GM19438 (cell line): ENCODE data around the gene WBP2.

ENCODE experiments used
- ATAC-seq: cut with Tn5 transposase; IDR thresholded peaks from one replicate; pipeline ENCODE4 v1.9.1; 2021; ENCODE audit warnings: low read depth; ENCODE audit not compliant: unreplicated experiment

WBP2 gene

DNA sequence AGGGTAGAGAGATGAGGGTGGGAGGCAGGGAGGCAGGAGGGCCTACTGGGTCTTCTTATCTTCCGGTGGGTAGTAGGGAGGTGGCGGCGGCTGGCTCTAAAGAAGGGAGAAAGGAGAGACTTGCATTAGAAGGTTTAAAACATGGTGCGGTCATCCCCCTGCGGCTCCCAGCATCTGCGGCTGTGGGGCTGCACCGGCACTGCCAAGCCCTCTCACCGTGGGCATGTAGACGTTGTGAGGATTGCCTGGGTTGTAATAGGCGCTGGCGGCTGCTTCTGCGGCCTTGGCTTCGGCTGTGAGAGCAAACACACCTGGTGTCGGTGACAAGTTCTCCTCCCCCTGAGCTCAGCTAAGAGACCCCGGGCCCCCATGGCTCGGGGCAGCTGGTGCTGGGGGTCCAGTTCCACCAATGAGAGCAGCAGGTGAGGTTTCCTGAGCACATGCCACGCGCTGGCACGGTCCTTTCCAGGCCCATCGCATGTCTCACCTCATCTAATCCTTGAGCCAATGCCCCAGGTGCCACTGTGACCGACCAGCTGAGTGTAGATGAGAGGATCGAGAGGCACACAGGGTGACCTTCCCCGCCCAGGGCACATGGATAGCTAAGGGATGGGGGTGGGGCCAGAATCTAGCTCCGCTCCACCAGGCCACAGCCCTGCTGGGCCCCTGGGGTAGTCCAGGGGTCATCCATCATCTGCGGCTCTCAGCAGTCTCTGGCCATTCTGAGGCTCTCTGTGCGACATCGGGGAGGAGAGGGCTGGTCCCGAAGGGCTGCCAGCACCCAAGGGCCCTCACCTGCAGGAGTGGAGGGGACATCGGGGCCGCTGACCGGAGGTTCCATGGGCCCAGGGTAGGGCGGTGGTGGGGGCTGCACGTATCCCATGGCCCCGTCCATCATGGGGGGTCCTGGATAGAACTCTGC is 8.2 kb downstream of the WBP2 start:
- no peak for ATAC-seq

DNA sequence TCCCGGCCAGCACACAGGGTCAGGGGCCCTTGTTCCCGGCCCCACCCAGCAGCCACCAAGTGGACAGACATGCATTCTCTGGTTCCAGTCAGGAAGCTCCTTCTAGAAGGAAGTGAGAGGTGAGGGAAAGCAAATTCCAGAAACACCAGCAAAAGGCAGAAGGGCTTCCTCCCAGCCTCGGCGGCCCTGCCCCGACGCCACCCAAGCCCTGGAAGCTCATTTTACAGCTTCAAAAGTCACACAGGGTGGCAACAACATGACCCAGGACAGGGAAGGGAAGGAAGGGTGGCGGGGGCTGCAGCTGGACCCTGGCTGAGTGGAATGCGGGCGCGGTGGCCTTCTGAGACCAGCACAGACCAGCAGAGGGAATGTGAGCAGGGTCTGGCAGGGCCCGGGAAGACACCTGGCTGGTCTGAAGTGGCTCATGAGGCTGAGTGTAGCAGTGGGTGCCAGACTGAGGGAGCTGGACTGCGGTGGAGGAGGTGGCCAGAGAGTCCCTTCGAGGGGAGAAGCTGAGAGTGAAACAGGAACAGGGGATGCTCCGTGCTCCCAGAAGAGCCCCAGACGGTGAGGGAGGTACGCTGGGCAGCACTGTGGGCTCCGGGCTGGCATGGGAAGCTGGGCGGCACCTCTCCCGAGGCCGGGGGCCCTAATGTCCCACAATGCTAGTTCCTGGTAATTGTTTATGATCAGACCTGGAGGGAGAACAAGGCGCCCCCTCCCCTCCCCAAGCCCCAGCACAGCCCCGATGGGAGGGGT is 9.0 kb downstream of the WBP2 start:
- no peak for ATAC-seq

DNA sequence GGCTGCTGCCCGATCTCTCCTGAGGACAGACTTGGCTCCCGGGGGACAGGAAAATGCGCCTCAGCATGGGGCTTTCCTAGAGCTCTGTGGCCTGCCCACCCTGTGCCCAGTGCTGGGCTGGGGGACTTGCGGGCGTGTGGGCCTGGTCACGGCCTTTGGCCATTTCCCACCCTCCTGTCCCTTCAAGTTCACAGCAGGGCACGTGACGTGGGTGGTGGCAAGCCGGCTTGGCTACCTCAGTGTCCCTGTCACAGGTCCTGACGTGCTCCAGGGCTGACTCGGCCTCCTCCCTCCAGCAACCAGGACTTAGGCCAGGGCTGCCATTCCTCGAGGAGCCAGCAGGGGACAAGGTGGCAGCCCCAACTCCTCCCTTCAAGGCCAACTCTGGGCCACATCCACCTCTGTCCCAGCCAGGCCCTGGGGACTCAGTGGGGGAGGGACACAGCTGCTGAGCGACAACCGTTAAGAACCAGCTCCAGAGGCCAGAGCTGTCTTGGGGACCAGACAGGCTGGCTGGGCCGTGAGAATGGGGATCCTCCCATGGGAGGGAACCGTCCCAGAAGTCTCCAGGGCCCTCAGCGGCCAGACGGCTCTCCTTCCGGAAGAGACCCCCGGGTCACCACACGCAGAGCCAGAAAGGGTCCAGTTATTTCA is 9.9 kb downstream of the WBP2 start:
- peak; percentile 75 for ATAC-seq

DNA sequence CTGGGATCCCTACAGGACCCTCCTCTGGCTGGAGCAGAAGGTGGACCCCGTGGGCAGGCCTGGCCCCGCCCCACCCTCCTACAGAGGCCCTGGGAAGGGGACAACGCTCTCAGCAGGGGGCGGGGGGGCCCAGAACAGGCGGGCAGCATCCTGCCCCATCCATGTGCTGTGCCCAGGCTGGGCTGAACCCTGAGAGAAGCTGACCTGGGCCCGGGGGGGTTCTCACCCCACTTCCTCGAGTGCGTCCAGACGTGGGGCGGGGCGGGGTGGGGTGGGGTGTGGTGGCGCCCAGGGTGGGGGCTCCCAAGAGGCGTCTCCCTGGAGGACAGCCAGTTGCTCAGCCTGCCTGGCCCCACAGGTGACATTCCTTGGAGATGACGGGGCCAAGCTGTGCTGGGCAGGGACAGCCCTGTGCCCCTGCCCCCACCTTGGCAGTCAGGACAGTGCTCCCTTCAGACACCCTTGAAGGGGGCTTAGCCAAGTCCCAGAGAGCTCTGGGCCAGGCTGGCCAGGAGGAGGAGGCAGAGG is 10.5 kb downstream of the WBP2 start:
- ATAC-seq: no peak

DNA sequence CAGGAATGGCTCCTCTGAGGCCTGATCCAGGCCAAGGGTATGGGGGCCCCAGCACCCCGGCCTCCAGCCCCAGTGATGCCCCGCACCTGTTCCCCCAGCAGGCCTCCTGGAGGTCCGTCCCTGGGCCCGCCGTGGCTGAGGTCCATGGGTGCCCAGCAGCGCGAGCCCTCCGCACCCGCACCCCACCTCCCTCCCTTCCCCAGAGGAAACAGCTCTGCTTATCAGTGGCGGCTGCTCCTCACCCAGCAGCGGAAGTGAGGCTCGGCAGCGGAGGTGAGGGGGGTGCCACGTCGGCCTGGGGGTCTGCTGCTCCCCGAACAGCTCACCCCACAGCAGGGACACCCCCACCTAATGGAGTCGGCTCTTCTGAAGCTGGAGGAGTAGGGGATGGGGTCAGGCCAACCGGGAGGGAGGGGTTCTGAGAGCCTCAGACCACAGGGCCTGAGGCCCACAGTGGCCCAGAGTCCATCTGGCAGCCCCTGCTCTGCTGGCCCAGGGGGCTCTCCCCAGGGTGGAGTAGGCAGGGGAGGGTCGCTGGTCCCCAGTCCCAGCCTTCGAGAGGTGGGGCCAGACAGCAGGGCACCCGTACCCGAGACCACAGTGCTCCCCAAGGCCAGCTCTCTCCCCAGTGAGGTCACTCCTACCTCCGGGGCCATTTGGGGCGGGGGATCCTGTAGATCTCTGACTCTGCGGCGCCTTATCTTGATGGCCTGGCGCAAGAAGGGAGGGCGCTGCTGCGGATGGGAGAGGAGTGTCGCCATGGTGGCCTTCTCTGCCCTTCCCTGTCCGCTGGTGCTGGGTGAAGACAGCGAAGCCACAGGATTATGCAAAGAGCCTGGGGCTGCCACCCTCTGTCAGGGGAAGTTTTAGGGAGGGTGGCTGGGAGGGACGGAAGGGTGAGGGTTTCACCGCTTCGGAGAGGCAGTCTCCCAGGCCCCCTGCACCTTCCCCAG is 11.3 kb downstream of the WBP2 start, which contains the start of gene UNC13D:
Gene UNC13D (minus strand): TSS at position 828 of the 953 bp plus-strand sequence. CDS start 67 bp downstream, at position 761.
- ATAC-seq: no peak

- no peak for ATAC-seq
These were observed 12.1 kb downstream of the WBP2 start for GRCh38 chr17:75842963-75843576.

DNA sequence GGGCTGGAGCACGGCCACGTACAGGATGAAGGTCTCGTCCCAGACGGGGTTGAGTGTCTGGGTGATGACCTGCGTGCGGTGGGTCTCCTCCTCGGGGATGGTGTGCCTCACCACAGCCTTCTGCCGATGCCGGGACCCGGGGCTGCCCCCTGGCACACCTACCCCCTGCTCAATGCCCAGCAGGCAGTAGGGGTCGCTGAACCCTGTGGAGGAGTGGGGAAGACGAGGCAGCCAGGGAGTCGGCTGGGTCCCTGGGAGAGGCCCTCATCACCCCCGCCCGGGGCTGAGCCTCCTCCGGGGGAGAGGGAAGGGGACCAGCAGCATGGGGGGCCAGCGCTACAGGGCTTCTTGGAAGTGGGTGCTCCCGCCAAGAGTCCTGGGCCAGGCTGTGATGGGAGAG is 12.7 kb downstream of the WBP2 start:
- no peak for ATAC-seq

GRCh38 chr17:75840799-75841164 is 14.4 kb downstream of the WBP2 start:
- no peak for ATAC-seq

DNA sequence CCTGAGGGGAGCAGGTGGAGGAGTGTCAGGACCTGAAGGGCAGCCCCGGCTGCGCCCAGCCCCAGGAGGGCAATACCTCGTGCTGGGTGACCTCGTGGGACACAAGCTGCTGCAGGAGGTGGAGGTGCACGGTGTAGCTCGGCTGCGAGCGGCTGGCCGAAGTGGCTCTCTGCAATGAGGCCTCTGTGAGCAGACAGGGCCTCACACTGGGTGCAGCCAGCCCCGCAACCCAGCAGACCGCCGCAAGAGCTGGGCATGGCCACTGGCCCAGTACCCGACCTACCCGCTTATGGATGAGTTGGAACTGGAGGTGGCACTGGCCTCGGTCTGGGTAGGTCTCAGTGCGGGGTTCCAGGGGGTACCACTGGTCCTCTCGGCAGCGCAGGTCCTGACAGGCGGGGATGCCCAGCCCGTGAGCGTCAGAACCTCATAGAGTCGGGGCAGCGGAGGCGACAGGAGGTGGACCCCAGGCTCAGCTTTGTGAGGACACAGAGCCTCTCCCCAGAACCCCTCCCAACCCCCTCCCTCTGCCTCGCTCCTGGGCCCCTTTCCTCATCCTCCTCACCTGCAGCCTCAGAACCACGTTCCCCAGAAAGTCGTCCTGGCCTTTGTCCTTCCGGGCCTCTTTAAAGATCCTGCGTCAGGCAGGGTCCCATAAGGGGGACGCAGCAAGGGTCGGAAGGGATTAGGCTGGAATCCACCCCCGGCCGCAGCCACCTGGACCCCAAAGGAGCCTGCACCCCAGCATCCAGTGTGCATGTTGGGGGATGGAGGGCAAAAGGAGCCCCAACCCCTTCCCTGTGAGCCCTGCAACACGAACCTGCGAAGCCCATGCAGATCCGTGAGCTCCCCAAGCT is 15.0 kb downstream of the WBP2 start:
- no peak for ATAC-seq

DNA sequence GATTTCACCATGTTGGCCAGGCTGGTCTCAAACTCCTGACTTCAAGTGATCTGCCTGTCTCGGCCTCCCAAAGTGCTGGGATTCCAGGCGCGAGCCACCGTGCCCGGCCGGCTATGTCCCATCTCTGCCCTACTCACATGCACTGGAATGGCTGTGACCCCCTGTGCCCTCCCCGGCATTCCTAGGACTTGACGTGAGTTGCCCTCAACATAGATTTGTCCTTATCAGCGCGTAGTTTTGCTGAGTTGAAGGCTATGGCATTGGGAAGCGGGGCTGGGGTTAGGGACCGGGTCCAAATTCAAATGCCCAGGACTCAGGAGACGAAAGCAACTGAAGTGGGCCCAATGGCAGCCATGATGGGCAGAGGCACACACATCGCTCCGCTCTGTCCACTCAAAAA is 16.7 kb downstream of the WBP2 start:
- no peak for ATAC-seq

DNA sequence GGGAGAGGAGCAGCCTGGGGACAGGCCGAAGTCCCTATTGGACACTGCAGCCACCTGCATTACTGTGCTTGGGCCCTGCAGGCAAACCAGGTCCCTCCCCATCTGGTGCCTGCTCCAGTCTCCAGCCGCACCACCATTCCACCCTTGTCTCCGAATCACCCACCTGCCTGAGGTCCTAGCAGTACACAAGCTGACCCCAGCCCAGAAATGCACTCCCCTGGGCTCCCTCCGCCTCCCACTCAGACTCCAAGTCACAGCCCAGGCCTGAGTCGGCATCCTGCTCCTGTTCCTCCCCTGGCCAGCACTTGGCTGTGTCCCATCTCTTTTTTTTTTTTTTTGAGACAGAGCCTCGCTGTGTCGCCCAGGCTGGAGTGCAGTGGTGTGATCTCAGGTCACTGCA is 17.2 kb downstream of the WBP2 start:
- no peak for ATAC-seq

GRCh38 chr17:75836605-75837004 is 18.5 kb downstream of the WBP2 start:
- no peak for ATAC-seq

DNA sequence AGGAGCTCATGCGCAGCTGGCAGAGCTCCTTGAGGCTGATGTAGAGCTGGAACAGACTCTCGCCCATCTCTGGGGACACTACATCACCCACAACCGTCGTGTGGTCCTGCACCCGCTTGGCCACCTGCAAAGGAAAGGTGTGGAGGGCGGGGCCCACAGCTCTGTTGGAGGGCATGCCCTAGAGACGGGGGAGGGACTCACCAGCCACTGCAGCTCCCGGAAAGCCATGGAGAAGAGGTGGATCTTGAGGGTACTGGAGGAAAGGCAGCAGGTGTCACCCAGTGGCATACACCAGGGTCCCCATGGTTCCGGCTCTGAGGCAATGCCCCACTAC is 19.5 kb downstream of the WBP2 start:
- ATAC-seq: no peak

- no peak for ATAC-seq
These were observed 20.0 kb downstream of the WBP2 start for GRCh38 chr17:75834928-75835653.

- ATAC-seq: no peak
These were observed 20.7 kb downstream of the WBP2 start for GRCh38 chr17:75834279-75834920.

DNA sequence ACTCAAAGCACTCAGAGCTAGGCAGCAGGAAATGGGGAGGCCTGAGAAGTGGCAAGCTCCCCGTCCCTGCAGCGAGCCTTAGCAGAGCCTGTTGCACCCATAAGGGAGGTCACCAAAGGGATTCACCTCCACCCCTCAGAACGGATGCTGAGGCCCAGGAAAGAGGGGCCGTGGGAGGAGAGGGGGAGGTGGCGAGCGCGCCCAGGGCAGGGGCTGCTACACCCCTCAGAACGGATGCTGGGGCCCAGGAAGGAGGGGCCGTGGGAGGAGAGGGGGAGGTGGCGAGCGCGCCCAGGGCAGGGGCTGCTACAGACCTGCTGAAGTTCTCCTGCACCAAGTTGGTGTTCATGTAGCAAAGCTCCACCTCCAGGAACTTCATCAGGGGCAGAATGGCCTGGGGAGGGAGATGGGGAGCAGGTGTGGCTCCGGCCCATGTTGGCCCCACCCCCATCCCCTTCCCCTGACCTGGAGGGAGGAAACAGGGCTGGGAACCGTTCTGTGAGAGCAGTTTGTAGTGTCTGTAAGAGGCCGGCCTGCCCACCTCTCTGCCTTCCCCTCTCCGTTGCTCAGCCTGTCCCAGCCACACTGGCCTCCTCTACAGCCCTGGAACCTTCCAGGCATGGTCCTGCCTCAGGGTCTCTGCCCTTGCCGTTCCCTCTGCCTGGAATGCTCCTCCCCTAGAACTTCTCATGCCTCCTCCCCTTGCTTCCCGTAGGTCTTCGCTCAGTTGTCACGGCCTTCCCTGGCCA is 22.3 kb downstream of the WBP2 start:
- ATAC-seq: no peak

DNA sequence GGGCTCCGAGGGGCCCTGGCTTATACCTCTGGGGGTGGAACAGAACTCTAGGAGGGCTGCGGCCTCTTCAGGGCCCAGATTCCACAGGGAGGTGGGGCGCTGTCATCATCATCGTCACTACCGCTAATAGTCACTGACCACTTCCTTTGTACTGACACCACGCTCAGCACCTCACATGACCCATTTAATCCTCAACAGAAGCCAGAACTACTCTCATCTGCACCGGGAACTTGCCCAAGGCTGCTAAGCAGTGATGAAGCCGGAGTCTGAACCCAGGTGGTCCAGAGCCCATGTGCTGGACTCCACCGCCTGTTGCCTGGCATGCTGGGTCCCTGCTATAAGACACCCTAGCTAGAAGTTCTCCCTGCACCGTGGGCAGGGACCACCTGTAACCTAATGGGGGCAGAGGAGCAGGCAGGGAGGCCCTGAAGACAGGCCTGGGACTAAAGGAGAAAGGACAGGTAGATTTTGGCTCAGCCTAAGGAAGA is 22.9 kb downstream of the WBP2 start:
- ATAC-seq: no peak
